H1 (cell line): ENCODE measurements around the gene MFAP4. TPM values are rescaled to one million over a fixed set of nuclear protein-coding genes. Genes with fewer than 3 reads are reported as not detected.

ENCODE experiments used
- CTCF ChIA-PET: fragments of 300-600 bp; sonication (Branson Sonifier 250); formaldehyde crosslinking; loops from one replicate; lab custom pipeline; 2021; ENCODE audit not compliant: partially characterized antibody; lab: Charles Lee
- POLR2A ChIA-PET: fragments of 300-600 bp; sonication (Branson Sonifier 250); formaldehyde crosslinking; loops from one replicate; lab custom pipeline; 2021; ENCODE audit warnings: inconsistent platforms; ENCODE audit not compliant: partially characterized antibody; lab: Charles Lee
- DNase-seq, 2 experiments: peaks; one replicate each; pipeline versions ENCODE4 v3.0.0 to v3.0.0-alpha.2; 2010 to 2022; ENCODE audit warnings: low spot score in 2 of 2, low read depth in 1 of 2, mixed read lengths in 1 of 2
- FAIRE-seq: peaks from 2 replicates; lab custom pipeline; 2011; peaks lifted over from hg19 to GRCh38; lab: Jason Lieb, UNC
- H2AFZ ChIP-seq: 2 replicates; pipeline ENCODE4 v1.8.1; 2012; ENCODE audit warnings: low read length, inconsistent platforms
- H2AK5ac ChIP-seq: 2 replicates; pipeline ENCODE4 v1.6.1; 2013; ENCODE audit warnings: low read depth, low read length
- H2BK120ac ChIP-seq: replicated peaks from 2 replicates; pipeline ENCODE3; 2013; ENCODE audit warnings: low read depth, low read length, inconsistent platforms
- H2BK12ac ChIP-seq: 2 replicates; pipeline ENCODE4 v1.6.1; 2013; ENCODE audit warnings: low read depth, low read length
- H2BK15ac ChIP-seq: 2 replicates; pipeline ENCODE4 v1.6.1; 2013; ENCODE audit warnings: low read length
- H2BK20ac ChIP-seq: 2 replicates; pipeline ENCODE4 v1.6.1; 2013; ENCODE audit warnings: low read length
- H2BK5ac ChIP-seq: 2 replicates; pipeline ENCODE4 v1.6.1; 2013; ENCODE audit warnings: low read depth, low read length
- H3K14ac ChIP-seq: 2 replicates; pipeline ENCODE4 v1.6.1; 2013; ENCODE audit warnings: inconsistent platforms; ENCODE audit not compliant: insufficient read length
- H3K18ac ChIP-seq: 2 replicates; pipeline ENCODE4 v1.6.1; 2013; ENCODE audit warnings: low read length; ENCODE audit errors: extremely low read depth
- H3K23ac ChIP-seq: 2 replicates; pipeline ENCODE4 v1.6.1; 2013; ENCODE audit warnings: inconsistent platforms; ENCODE audit not compliant: insufficient read length
- H3K23me2 ChIP-seq: 2 replicates; pipeline ENCODE4 v1.6.1; 2013; ENCODE audit warnings: low read depth, low read length
- H3K27ac ChIP-seq: 2 replicates; pipeline ENCODE4 v1.6.1; 2011; ENCODE audit warnings: low read depth, low read length, inconsistent platforms
- H3K27me3 ChIP-seq, 4 experiments: replicated peaks in 1 of 4; 1 replicate in 1 of 4; 2 replicates in 3 of 4; pipeline versions ENCODE4 v1.6.1 to v1.8.1; 2011 to 2013; ENCODE audit warnings: low read length in 3 of 4, mild to moderate bottlenecking in 3 of 4, inconsistent platforms in 2 of 4, mixed read lengths in 2 of 4, moderate library complexity in 1 of 4; ENCODE audit not compliant: control insufficient read depth in 3 of 4, insufficient read depth in 3 of 4; ENCODE audit errors: extremely low read depth in 1 of 4
- H3K36me3 ChIP-seq, 4 experiments: 2 replicates each; pipeline versions ENCODE4 v1.6.1 to v1.8.1; 2011 to 2013; ENCODE audit warnings: mild to moderate bottlenecking in 4 of 4, low read length in 3 of 4, moderate library complexity in 2 of 4, control low read depth in 1 of 4, inconsistent platforms in 1 of 4; ENCODE audit not compliant: insufficient read depth in 4 of 4, control insufficient read depth in 2 of 4
- H3K4ac ChIP-seq: replicated peaks from 2 replicates; pipeline ENCODE3; 2013; ENCODE audit warnings: low read length, low read depth, mixed read lengths, inconsistent platforms; ENCODE audit not compliant: insufficient read length
- H3K4me1 ChIP-seq, 4 experiments: replicated peaks in 1 of 4; 1 replicate in 1 of 4; 2 replicates in 3 of 4; pipeline versions ENCODE4 v1.6.1 to v1.8.1; 2011 to 2013; ENCODE audit warnings: low read length in 3 of 4, inconsistent platforms in 2 of 4, mixed read lengths in 1 of 4; ENCODE audit not compliant: insufficient read depth in 4 of 4, control insufficient read depth in 3 of 4
- H3K4me2 ChIP-seq, 2 experiments: 2 replicates each; pipeline versions ENCODE4 v1.6.1 to v1.8.1; 2011 to 2013; ENCODE audit warnings: low read depth in 2 of 2, low read length in 2 of 2, control low read depth in 1 of 2, inconsistent platforms in 1 of 2, mild to moderate bottlenecking in 1 of 2; ENCODE audit not compliant: insufficient read depth in 1 of 2
- H3K4me3 ChIP-seq, 4 experiments: fragments of 200-600, 300-600 bp in 1 of 4; sonication (generic), shearing (Covaris generic), sonication (Bioruptor Twin) in 1 of 4; 2 replicates each; pipeline versions ENCODE4 v1.5.1 to v1.8.1; 2011 to 2016; ENCODE audit warnings: low read length in 4 of 4, low read depth in 3 of 4, control low read depth in 2 of 4, inconsistent platforms in 2 of 4, mild to moderate bottlenecking in 2 of 4, mixed read lengths in 1 of 4, moderate library complexity in 1 of 4; ENCODE audit not compliant: insufficient read depth in 2 of 4; ENCODE audit errors: extremely low read depth in 1 of 4
- H3K56ac ChIP-seq: replicated peaks from 2 replicates; pipeline ENCODE3; 2013; ENCODE audit warnings: low read depth, mild to moderate bottlenecking, mixed read lengths, low read length, inconsistent platforms; ENCODE audit not compliant: insufficient read length
- H3K79me1 ChIP-seq: 2 replicates; pipeline ENCODE4 v1.6.1; 2013; ENCODE audit warnings: low read depth, low read length, control low read depth
- H3K79me2 ChIP-seq, 2 experiments: 2 replicates each; pipeline versions ENCODE4 v1.6.1 to v1.8.1; 2012 to 2013; ENCODE audit warnings: low read length in 2 of 2, mild to moderate bottlenecking in 2 of 2, inconsistent platforms in 1 of 2; ENCODE audit not compliant: insufficient read depth in 2 of 2, control insufficient read depth in 1 of 2
- H3K9ac ChIP-seq, 4 experiments: replicated peaks in 1 of 4; 1 replicate in 1 of 4; 2 replicates in 3 of 4; pipeline versions ENCODE4 v1.6.1 to v1.8.1; 2011 to 2013; ENCODE audit warnings: low read depth in 3 of 4, low read length in 3 of 4, control low read depth in 2 of 4, mild to moderate bottlenecking in 2 of 4, moderate library complexity in 2 of 4, inconsistent platforms in 1 of 4; ENCODE audit errors: extremely low read depth in 1 of 4
- H3K9me3 ChIP-seq, 2 experiments: 2 replicates each; pipeline versions ENCODE4 v1.6.1 to v1.8.1; 2012 to 2013; ENCODE audit warnings: mild to moderate bottlenecking in 2 of 2, moderate library complexity in 2 of 2, control low read depth in 1 of 2, inconsistent platforms in 1 of 2, low read depth in 1 of 2, low read length in 1 of 2, mixed read lengths in 1 of 2; ENCODE audit not compliant: insufficient read depth in 2 of 2
- H4K20me1 ChIP-seq, 2 experiments: replicated peaks in 1 of 2; 2 replicates each; pipeline versions ENCODE3 to v1.8.1; 2011 to 2013; ENCODE audit warnings: inconsistent platforms in 2 of 2, low read length in 2 of 2, mild to moderate bottlenecking in 1 of 2; ENCODE audit not compliant: insufficient read depth in 2 of 2, control insufficient read depth in 1 of 2
- H4K5ac ChIP-seq: 2 replicates; pipeline ENCODE4 v1.6.1; 2013; ENCODE audit warnings: low read length, low read depth, mixed read lengths, inconsistent platforms; ENCODE audit not compliant: insufficient read length
- H4K8ac ChIP-seq: 2 replicates; pipeline ENCODE4 v1.8.0; 2013; ENCODE audit warnings: mild to moderate bottlenecking, moderate library complexity, low read length, inconsistent platforms; ENCODE audit not compliant: insufficient read depth; ENCODE audit errors: extremely low read depth
- H4K91ac ChIP-seq: replicated peaks from 2 replicates; pipeline ENCODE3; 2013; ENCODE audit warnings: low read length, mixed read lengths, inconsistent platforms; ENCODE audit not compliant: insufficient read length
- BCL11A ChIP-seq, 2 experiments: IDR thresholded peaks; one replicate each; pipeline ENCODE4 v1.6.1; 2011; ENCODE audit warnings: low read depth in 2 of 2, low read length in 2 of 2, mild to moderate bottlenecking in 2 of 2
- BRCA1 ChIP-seq: IDR thresholded peaks from 2 replicates; pipeline ENCODE4 v1.6.1; 2012; ENCODE audit warnings: low read depth, low read length, improper control_type of control experiment
- CHD2 ChIP-seq: IDR thresholded peaks from 2 replicates; pipeline ENCODE4 v1.6.1; 2012; ENCODE audit warnings: low read length, improper control_type of control experiment
- EGR1 ChIP-seq: IDR thresholded peaks from 2 replicates; pipeline ENCODE4 v1.6.1; 2011; ENCODE audit warnings: low read depth, low read length, borderline replicate concordance
- EP300 ChIP-seq, 2 experiments: IDR thresholded peaks; 1 replicate in 1 of 2; 2 replicates in 1 of 2; pipeline ENCODE4 v1.6.1; 2011 to 2012; ENCODE audit warnings: low read depth in 2 of 2, low read length in 2 of 2, mild to moderate bottlenecking in 2 of 2, borderline replicate concordance in 1 of 2, inconsistent platforms in 1 of 2, moderate library complexity in 1 of 2
- HDAC6 ChIP-seq: IDR thresholded peaks from one replicate; pipeline ENCODE4 v1.7.1; 2012; ENCODE audit warnings: low read depth, mild to moderate bottlenecking, inconsistent platforms, low read length, moderate library complexity
- MAFK ChIP-seq: IDR thresholded peaks from 2 replicates; pipeline ENCODE4 v1.6.1; 2012; ENCODE audit warnings: low read depth, mild to moderate bottlenecking, improper control_type of control experiment, low read length
- MAX ChIP-seq: IDR thresholded peaks from 2 replicates; pipeline ENCODE4 v1.6.1; 2012; ENCODE audit warnings: inconsistent platforms
- NANOG ChIP-seq: IDR thresholded peaks from 2 replicates; pipeline ENCODE4 v1.6.1; 2011; ENCODE audit warnings: low read length, low read depth, mild to moderate bottlenecking, inconsistent platforms; ENCODE audit not compliant: insufficient read depth, poor library complexity, severe bottlenecking
- RBBP5 ChIP-seq: IDR thresholded peaks from 2 replicates; pipeline ENCODE4 v1.7.1; 2012; ENCODE audit warnings: low read depth, mild to moderate bottlenecking, inconsistent platforms, low read length, moderate library complexity, borderline replicate concordance
- RFX5 ChIP-seq: IDR thresholded peaks from 2 replicates; pipeline ENCODE4 v1.6.1; 2011; ENCODE audit warnings: low read depth, low read length, improper control_type of control experiment, borderline replicate concordance
- RNF2 ChIP-seq: fragments of 200-900, 300-1000 bp; sonication (generic); IDR thresholded peaks from 2 replicates; pipeline ENCODE4 v1.7.1; 2016; ENCODE audit warnings: borderline replicate concordance, low read depth, mild to moderate bottlenecking, antibody characterized with exemption, low read length; ENCODE audit not compliant: poor library complexity, severe bottlenecking; ENCODE audit errors: missing control alignments
- TAF1 ChIP-seq: IDR thresholded peaks from 2 replicates; pipeline ENCODE4 v1.6.1; 2011; ENCODE audit warnings: mild to moderate bottlenecking, low read depth, low read length
- YY1 ChIP-seq: IDR thresholded peaks from 2 replicates; pipeline ENCODE4 v1.6.1; 2011; ENCODE audit warnings: low read depth, mild to moderate bottlenecking, low read length
- WGBS, 2 experiments: shearing (Covaris generic) in 1 of 2; methylation state at CpG; one replicate each; pipeline versions ENCODE4 v1.1.6 to v1.1.7; 2013 to 2015; ENCODE audit warnings: low lambda C conversion rate in 2 of 2, mixed read lengths in 2 of 2, inconsistent platforms in 1 of 2, low coverage in 1 of 2, missing lambda C conversion rate in 1 of 2; ENCODE audit not compliant: insufficient replicate concordance in 2 of 2, insufficient coverage in 1 of 2, insufficient read length in 1 of 2; ENCODE audit errors: extremely low coverage in 1 of 2, missing lambda C conversion rate in 1 of 2; 5-methylcytosine and 5-hydroxymethylcytosine counted together
- polyA plus RNA-seq, 7 experiments: library from polyadenylated mRNA; depleted of rRNA in 3 of 7; stranded (reverse) in 5 of 7; unstranded in 2 of 7; fragments of >200 nt in 5 of 7; fragments of 200-250 nt in 2 of 7; gene quantifications; 1 replicate in 5 of 7; 2 replicates in 1 of 7; 4 replicates in 1 of 7; pipeline versions ENCODE4 v1.2.1 to v1.2.3, GENCODE V29; 2011 to 2013; ENCODE audit warnings: missing spikeins in 2 of 7, mixed read lengths in 2 of 7
- total RNA-seq: library from RNA; stranded (reverse); fragmentation: NEBNext Ultra II Directional; extraction: Animal tissue kit (Norgen Biotek cat#: 25700); gene quantifications from 2 replicates; pipeline ENCODE4 v1.2.1, GENCODE V29; 2021

MFAP4 gene
- total and polyA plus RNA-seq, 2 of the 8 experiments (the other 6 are each of a cell fraction or from before 2014, with no cell fraction given) = 3.1 to 3.6 TPM

DNA sequence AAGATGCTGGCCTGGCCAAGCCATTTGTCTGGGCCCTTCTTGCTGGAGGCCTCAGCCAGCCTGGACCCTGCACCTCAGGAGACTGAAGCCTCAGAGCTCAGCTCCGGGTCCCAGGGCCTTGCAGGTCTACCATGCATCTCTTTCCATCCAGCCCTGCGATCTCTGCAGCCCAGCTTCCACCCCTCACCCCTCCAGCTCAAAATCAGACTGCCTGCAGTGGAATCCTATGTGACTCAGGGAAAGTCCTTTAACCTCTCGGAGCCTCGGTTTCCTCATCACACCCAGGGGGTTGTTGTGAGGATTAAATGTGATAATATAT is 21.5 kb downstream of the MFAP4 start:
- WGBS, 2 experiments = 89% methylated on average over 4 of the region's 4 CpGs; no CpG with 5 or more reads in 1 of the 2 experiments
- no peak overlapping the region for H3K18ac ChIP-seq
- H3K79me2 ChIP-seq = no peaks in the 10 kb centered on the region
- H3K4ac ChIP-seq = no peak overlapping the region
- H2BK120ac ChIP-seq = no peak overlapping the region
- H4K5ac ChIP-seq = no peak overlapping the region
- no peaks in the 10 kb centered on the region; a peak in 1 of 7 replicates for H3K27me3 ChIP-seq
- H2BK15ac ChIP-seq = no peak overlapping the region
- peaks cover 6% of the 10 kb centered on the region; the same call in 1 of the 2 replicates for H3K23me2 ChIP-seq
- H3K79me1 ChIP-seq = no peaks in the 10 kb centered on the region
- POLR2A ChIA-PET = interaction anchor here (0.7 to 6.2 kb wide), 8 partner anchors 10 to 102 kb away, joined by 3 to 32 read pairs (median 4); partner anchors contain the start of genes MAPK7 and MFAP4
- CTCF ChIA-PET = interaction anchor here (0.6 to 6.7 kb wide), 18 partner anchors 9 to 401 kb away, joined by 3 to 66 read pairs (median 6); partner anchors contain the start of gene MAPK7
- peaks cover 0 to 9% (median 3%) of the 10 kb centered on the region in 4 experiments; a peak in 4 of 7 replicates for H3K4me1 ChIP-seq
- H3K4me2 ChIP-seq = no peak overlapping the region
- no peak overlapping the region for H3K56ac ChIP-seq
- no peak overlapping the region for H2BK12ac ChIP-seq
- H3K9me3 ChIP-seq = no peaks in the 10 kb centered on the region
- H3K14ac ChIP-seq = no peak overlapping the region
- no peak overlapping the region for H3K27ac ChIP-seq
- no peak overlapping the region for H3K23ac ChIP-seq
- no peak overlapping the region for H4K8ac ChIP-seq
- H3K36me3 ChIP-seq = no peaks in the 10 kb centered on the region
- H3K9ac ChIP-seq = no peak overlapping the region
- no peak overlapping the region for H2BK20ac ChIP-seq
- no peak overlapping the region for H2AFZ ChIP-seq
- H4K20me1 ChIP-seq = no peaks in the 10 kb centered on the region
- no peak overlapping the region for H4K91ac ChIP-seq
- no peak for FAIRE-seq
- no peak overlapping the region for H2AK5ac ChIP-seq
- no peak for DNase-seq
- no peak overlapping the region for H3K4me3 ChIP-seq
- H2BK5ac ChIP-seq = no peak overlapping the region
- no peak for TF ChIP-seq MAFK
- no peak for TF ChIP-seq NANOG
- TF ChIP-seq CHD2 = no peak
- TF ChIP-seq HDAC6 = no peak
- TF ChIP-seq BRCA1 = no peak
- TF ChIP-seq RBBP5 = no peak
- TF ChIP-seq BCL11A (IDR thresholded peaks at IDR 0.05; ENCODE audit: low read depth in 2 of 2, low read length in 2 of 2) = no peak
- TF ChIP-seq YY1 = no peak
- TF ChIP-seq EP300 (IDR thresholded peaks at IDR 0.05; ENCODE audit: borderline replicate concordance in 1 of 2, low read depth in 2 of 2, low read length in 2 of 2) = no peak
- TF ChIP-seq EGR1 = no peak
- no peak for TF ChIP-seq MAX
- TF ChIP-seq TAF1 = no peak
- TF ChIP-seq RNF2 = no peak
- TF ChIP-seq RFX5 = no peak
